HG02943 (cell line): Measurements from ENCODE around the gene CSPG4.

Source experiments
- ATAC-seq: cut with Tn5 transposase; IDR thresholded peaks from one replicate; pipeline ENCODE4 v1.9.1; 2021; ENCODE audit warnings: mild to moderate bottlenecking, low read depth, moderate library complexity; ENCODE audit not compliant: unreplicated experiment

CSPG4 gene

GRCh38 chr15:75653347-75653913 is 59.2 kb downstream of the CSPG4 start:
- no peak for ATAC-seq

GRCh38 chr15:75651810-75652543 is 60.7 kb downstream of the CSPG4 start:
- no peak for ATAC-seq

GRCh38 chr15:75650908-75651809 is 61.5 kb downstream of the CSPG4 start:
- ATAC-seq, result no peak

- ATAC-seq, result no peak
These were observed 62.8 kb downstream of the CSPG4 start for GRCh38 chr15:75649848-75650247.

- no peak for ATAC-seq
These were observed 63.4 kb downstream of the CSPG4 start for GRCh38 chr15:75649045-75649761.

GRCh38 chr15:75648156-75649000 is 64.3 kb downstream of the CSPG4 start:
- no peak for ATAC-seq

- no peak for ATAC-seq
These were observed 65.1 kb downstream of the CSPG4 start, which contains the start of gene SNX33 for GRCh38 chr15:75647370-75648155. TSS of gene SNX33 (plus strand) at chr15:75647912. CDS start at chr15:75649103, 1,191 bp downstream.

- ATAC-seq, result no peak
These were observed 65.7 kb downstream of the CSPG4 start for GRCh38 chr15:75646944-75647364.

GRCh38 chr15:75646112-75646943 is 66.3 kb downstream of the CSPG4 start:
- no peak for ATAC-seq

GRCh38 chr15:75644376-75644775 is 68.3 kb downstream of the CSPG4 start:
- no peak for ATAC-seq

- no peak for ATAC-seq
These were observed 71.0 kb downstream of the CSPG4 start for GRCh38 chr15:75641603-75642002.

- ATAC-seq, result no peak
These were observed 71.5 kb downstream of the CSPG4 start for GRCh38 chr15:75641179-75641503.

- ATAC-seq, result peak; percentile 18
These were observed 72.0 kb downstream of the CSPG4 start for GRCh38 chr15:75640483-75641178.

- ATAC-seq, result peak; percentile 84
These were observed 72.8 kb downstream of the CSPG4 start, which contains the start of gene IMP3 for GRCh38 chr15:75639709-75640482. TSS of gene IMP3 (minus strand) at chr15:75640224. CDS start at chr15:75640168, 56 bp downstream.

- no peak for ATAC-seq
These were observed 73.4 kb downstream of the CSPG4 start for GRCh38 chr15:75639191-75639708.

- ATAC-seq, result no peak
These were observed 75.2 kb downstream of the CSPG4 start for GRCh38 chr15:75637245-75638009.
